ENCODE data around the gene OSBPL8. TPM values are rescaled to one million over a fixed set of nuclear protein-coding genes. Genes with fewer than 3 reads are reported as not detected.
"Not testable (repeated sequence)": the region's sequence is repeated elsewhere in the genome, so short reads cannot be mapped to it uniquely, and the experiment has no call there.

Gene OSBPL8
- total RNA-seq, 1 donor = 204 TPM

DNA sequence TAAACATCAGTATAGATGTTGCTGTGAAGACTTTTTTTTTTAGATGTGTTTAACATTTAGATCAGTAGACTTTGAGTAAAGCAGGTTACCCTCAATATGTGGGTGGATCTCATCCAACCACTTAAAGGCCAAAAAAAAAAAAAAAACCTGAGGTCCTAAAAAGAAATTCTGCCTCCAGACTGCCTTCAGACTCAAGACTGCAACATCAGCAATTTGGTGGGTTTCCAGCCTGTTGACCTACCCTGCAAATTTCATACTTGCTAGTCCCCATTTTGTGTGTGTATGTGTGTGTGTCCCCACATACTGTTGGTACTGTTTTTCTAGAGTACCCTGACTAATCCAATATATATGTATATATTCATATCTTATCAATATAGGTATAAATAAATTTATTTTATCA is 55.6 kb downstream of the OSBPL8 start:
- no peak overlapping the region for H3K4me3 ChIP-seq (ENCODE audit: insufficient read depth, low read length)
- no peak overlapping the region for H3K27ac ChIP-seq (ENCODE audit: low read depth, low read length)
- no peak overlapping the region for H2AFZ ChIP-seq (ENCODE audit: low read length)
- no peaks in the 10 kb centered on the region for H3K9me3 ChIP-seq (ENCODE audit: low read depth, low read length)
- no peaks in the 10 kb centered on the region for H3K36me3 ChIP-seq (ENCODE audit: insufficient read depth, low read length)
- H3K4me1 ChIP-seq (ENCODE audit: insufficient read depth, low read length) = no peaks in the 10 kb centered on the region
- TF ChIP-seq, protein P1, sequence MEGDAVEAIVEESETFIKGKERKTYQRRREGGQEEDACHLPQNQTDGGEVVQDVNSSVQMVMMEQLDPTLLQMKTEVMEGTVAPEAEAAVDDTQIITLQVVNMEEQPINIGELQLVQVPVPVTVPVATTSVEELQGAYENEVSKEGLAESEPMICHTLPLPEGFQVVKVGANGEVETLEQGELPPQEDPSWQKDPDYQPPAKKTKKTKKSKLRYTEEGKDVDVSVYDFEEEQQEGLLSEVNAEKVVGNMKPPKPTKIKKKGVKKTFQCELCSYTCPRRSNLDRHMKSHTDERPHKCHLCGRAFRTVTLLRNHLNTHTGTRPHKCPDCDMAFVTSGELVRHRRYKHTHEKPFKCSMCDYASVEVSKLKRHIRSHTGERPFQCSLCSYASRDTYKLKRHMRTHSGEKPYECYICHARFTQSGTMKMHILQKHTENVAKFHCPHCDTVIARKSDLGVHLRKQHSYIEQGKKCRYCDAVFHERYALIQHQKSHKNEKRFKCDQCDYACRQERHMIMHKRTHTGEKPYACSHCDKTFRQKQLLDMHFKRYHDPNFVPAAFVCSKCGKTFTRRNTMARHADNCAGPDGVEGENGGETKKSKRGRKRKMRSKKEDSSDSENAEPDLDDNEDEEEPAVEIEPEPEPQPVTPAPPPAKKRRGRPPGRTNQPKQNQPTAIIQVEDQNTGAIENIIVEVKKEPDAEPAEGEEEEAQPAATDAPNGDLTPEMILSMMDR (IDR thresholded peaks at IDR 0.05; ENCODE audit: extremely low read depth, low read depth, low read length) = no peak
- peaks cover 11% of the 10 kb centered on the region for H4K20me1 ChIP-seq (ENCODE audit: insufficient read depth, low read length)
- H3K79me2 ChIP-seq (ENCODE audit: insufficient read depth, low read length) = peaks cover 43% of the 10 kb centered on the region
- no peak overlapping the region for H3K4me2 ChIP-seq (ENCODE audit: insufficient read depth, low read length)
- no peak for DNase-seq (ENCODE audit: insufficient read length, low spot score, missing footprints)
- H3K27me3 ChIP-seq (ENCODE audit: insufficient read depth, low read length) = no peaks in the 10 kb centered on the region

- H3K4me1 ChIP-seq (ENCODE audit: insufficient read depth, low read length) = no peaks in the 10 kb centered on the region
- no peak overlapping the region for H3K4me3 ChIP-seq (ENCODE audit: insufficient read depth, low read length)
- no peak overlapping the region for H3K27ac ChIP-seq (ENCODE audit: low read depth, low read length)
- H4K20me1 ChIP-seq (ENCODE audit: insufficient read depth, low read length) = peaks cover 16% of the 10 kb centered on the region
- TF ChIP-seq, protein P1 (IDR thresholded peaks at IDR 0.05; ENCODE audit: extremely low read depth, low read depth, low read length) = no peak
- no peaks in the 10 kb centered on the region for H3K9me3 ChIP-seq (ENCODE audit: low read depth, low read length)
- no peaks in the 10 kb centered on the region for H3K27me3 ChIP-seq (ENCODE audit: insufficient read depth, low read length)
- DNase-seq (ENCODE audit: insufficient read length, low spot score, missing footprints) = no peak
- H2AFZ ChIP-seq (ENCODE audit: low read length) = no peak overlapping the region
- no peak overlapping the region for H3K4me2 ChIP-seq (ENCODE audit: insufficient read depth, low read length)
- peaks cover 59% of the 10 kb centered on the region for H3K79me2 ChIP-seq (ENCODE audit: insufficient read depth, low read length)
- no peaks in the 10 kb centered on the region for H3K36me3 ChIP-seq (ENCODE audit: insufficient read depth, low read length)
Observed at GRCh38 chr12:76501390-76501789, 58.2 kb downstream of the OSBPL8 start.

- H3K79me2 ChIP-seq (ENCODE audit: insufficient read depth, low read length) = peaks cover 46% of the 10 kb centered on the region
- peaks cover 11% of the 10 kb centered on the region for H4K20me1 ChIP-seq (ENCODE audit: insufficient read depth, low read length)
- not testable (repeated sequence) for H3K27ac ChIP-seq (ENCODE audit: low read depth, low read length)
Observed at GRCh38 chr12:76499136-76499535, 60.4 kb downstream of the OSBPL8 start.

DNA sequence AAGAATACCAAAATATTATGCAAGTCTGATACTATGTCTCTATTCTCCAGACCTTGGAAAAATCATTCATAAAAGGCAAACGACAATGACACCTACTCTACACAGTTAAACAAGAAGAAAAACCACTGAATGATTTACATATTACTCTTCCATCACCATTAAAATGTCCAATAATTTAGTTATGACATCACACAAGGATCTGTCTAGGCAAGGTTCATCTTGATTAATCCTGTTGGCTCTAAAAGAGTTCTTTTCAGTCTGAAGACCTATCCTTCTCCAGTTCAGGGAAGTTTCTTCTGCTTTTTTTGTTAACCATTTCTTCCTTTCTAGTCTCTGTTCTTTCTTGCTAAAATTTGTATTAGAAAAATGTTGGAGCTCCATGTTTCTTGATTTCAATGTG is 64.0 kb downstream of the OSBPL8 start:
- H3K27ac ChIP-seq (ENCODE audit: low read depth, low read length) = no peak overlapping the region
- no peak overlapping the region for H3K4me2 ChIP-seq (ENCODE audit: insufficient read depth, low read length)
- no peaks in the 10 kb centered on the region for H3K36me3 ChIP-seq (ENCODE audit: insufficient read depth, low read length)
- peaks cover 48% of the 10 kb centered on the region for H3K79me2 ChIP-seq (ENCODE audit: insufficient read depth, low read length)
- TF ChIP-seq, protein P1 (IDR thresholded peaks at IDR 0.05; ENCODE audit: extremely low read depth, low read depth, low read length) = no peak
- no peaks in the 10 kb centered on the region for H3K27me3 ChIP-seq (ENCODE audit: insufficient read depth, low read length)
- no peak overlapping the region for H2AFZ ChIP-seq (ENCODE audit: low read length)
- no peaks in the 10 kb centered on the region for H3K9me3 ChIP-seq (ENCODE audit: low read depth, low read length)
- no peak overlapping the region for H3K4me3 ChIP-seq (ENCODE audit: insufficient read depth, low read length)
- DNase-seq (ENCODE audit: insufficient read length, low spot score, missing footprints) = no peak
- no peaks in the 10 kb centered on the region for H3K4me1 ChIP-seq (ENCODE audit: insufficient read depth, low read length)
- peaks cover 6% of the 10 kb centered on the region for H4K20me1 ChIP-seq (ENCODE audit: insufficient read depth, low read length)

More at GRCh38 chr12:76499136-76499535, 60.4 kb downstream of the OSBPL8 start:
- not testable (repeated sequence) for DNase-seq (ENCODE audit: insufficient read length, low spot score, missing footprints); H2AFZ ChIP-seq (ENCODE audit: low read length); H3K27me3 ChIP-seq (ENCODE audit: insufficient read depth, low read length); H3K4me3 ChIP-seq (ENCODE audit: insufficient read depth, low read length); H3K36me3 ChIP-seq (ENCODE audit: insufficient read depth, low read length); H3K4me1 ChIP-seq (ENCODE audit: insufficient read depth, low read length); H3K4me2 ChIP-seq (ENCODE audit: insufficient read depth, low read length); H3K9me3 ChIP-seq (ENCODE audit: low read depth, low read length)
